GM21526 (cell line): Measurements from ENCODE around the gene CLCF1.
A peak's percentile ranks its signal among the peaks of the same experiment; 100 is the strongest.
"Not testable (repeated sequence)": the region's sequence is repeated elsewhere in the genome, so short reads cannot be mapped to it uniquely, and the experiment has no call there.

Experiments used
- ATAC-seq: cut with Tn5 transposase; IDR thresholded peaks from one replicate; pipeline ENCODE4 v1.9.1; 2021; ENCODE audit warnings: moderate library complexity; ENCODE audit not compliant: unreplicated experiment, low FRiP score

Gene CLCF1

DNA sequence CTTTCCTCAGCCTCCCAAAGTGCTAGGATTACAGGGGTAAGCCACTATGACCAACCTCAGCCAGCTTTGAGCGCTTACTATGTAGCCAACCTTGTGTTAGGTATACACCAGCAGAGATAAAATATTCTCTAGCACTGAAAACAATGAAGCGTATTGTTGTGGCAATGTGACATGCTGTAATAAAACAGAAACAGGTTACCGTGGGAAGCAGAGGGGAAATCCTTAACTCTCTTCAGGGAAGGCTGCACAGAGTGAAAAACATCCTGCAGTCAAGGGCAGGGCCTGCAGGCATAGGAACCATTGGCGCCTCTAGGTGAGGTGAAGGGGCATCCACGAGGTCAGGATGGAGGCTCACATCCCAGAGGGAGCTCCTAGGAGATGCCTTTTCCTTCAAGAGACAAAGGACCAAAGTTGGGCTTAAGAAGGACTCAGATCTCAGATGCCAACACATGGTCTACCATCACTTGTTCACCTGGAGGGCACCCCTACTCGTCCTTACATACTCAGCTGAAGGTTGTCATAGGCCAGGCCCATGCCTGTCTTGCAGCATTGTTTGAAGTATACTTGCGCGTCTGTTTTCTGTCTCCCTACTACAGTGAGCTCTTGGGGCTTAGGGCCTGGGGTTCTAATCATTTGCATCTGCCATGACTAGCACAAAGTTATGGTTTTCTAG lies 28.0 kb downstream of the CLCF1 start:
- no peak for ATAC-seq

DNA sequence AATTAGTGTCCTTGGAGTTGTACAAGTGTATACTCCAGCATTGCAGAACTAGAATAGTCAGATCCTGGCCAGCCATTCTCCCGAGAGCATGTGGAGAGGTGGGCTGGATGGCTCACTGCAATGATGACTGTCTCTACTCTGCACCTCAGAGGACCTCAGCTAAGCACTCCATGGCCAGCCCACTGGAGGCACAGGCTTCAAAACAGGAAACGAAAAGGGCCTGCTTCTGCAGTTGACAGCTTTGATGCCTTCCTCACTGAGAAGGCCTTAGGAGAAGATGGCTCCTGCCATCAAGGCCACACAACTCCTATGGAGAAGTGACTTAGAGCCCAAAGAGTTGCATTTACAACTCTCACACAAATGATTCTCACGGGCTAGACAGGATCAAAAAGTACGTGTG lies 29.1 kb downstream of the CLCF1 start:
- no peak for ATAC-seq

DNA sequence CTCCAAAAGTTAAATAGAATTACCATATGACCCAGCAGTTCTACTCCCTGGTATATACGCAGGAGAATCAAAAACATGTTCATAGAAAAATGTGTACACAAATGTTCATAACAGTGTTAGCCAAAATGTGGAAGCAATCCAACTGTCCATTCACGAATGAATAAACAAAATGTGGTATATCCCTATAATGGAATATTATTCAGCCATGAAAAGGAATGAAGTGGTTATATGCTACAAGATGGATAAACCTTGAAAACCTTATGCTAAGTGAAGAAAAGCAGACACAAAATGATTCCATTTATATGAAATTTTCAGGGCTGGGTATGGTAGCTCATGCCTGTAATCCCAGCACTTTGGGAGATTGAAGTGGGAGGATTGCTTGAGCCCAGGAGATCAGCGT lies 36.1 kb downstream of the CLCF1 start:
- no peak for ATAC-seq

DNA sequence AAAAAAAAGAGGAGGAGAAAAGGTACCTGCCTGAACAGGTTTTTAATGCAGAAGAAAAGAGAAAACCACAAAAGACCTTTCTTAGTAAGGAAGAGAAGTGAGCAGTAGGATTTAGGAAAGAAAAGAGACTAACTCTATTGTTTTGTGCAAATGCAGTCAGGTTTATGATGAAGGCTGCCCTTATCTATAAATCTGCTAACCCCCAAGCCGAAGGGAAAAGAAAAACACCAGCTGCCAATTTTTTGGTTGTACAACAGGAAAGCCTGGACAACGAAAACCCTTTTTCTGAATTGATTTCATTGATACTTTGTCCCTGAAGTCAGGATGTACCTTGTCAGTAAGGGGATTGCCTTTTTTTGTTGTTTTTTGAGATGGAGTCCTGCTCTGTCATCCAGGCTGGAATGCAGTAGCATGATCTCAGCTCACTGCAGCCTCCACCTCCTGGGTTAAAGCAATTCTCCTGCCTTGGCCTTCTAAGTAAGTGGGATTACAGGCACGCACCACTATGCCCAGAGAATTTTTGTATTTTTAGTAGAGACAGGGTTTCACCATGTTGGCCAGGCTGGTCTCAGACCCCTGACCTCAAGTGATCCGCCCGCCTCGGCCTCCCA lies 41.2 kb downstream of the CLCF1 start:
- ATAC-seq: no peak

DNA sequence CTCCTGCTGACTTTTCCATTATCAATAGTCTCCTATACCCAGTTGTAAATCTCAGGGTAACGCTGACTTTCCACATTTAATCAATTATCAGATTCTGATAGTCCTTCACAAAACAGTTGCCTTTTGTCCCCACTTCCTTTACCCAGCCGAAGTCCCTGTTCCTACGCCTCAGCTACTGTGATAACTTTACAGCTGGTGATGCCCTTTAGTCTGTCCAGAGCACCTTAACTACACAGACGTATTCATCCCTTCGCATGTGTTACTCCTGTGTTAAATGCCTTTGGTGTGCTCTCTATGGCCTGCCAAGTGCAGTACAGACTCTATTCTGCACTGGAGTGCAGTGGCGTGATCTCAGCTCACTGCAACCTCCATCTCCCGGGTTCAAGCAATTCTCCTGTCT lies 49.9 kb downstream of the CLCF1 start:
- no peak for ATAC-seq

DNA sequence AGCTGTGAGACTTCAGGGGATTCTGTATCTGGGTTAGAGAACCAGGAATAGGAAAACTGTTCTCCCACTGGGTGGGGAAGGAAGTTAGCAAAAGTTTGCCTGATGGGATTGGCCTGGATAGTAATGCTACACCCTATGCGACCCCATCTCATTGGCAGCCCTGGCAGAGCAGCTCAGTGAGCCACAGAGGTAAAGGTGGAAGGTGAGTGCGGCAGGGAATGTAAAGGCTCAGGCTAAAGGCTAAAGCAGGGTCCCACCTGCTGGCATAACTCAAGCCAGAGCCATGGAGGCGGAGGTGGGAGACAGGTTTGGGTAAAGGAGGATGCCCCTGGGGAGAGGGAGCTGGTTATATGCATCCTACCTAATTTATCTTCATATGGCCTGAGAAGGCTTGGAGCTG lies 51.3 kb downstream of the CLCF1 start:
- ATAC-seq: no peak

DNA sequence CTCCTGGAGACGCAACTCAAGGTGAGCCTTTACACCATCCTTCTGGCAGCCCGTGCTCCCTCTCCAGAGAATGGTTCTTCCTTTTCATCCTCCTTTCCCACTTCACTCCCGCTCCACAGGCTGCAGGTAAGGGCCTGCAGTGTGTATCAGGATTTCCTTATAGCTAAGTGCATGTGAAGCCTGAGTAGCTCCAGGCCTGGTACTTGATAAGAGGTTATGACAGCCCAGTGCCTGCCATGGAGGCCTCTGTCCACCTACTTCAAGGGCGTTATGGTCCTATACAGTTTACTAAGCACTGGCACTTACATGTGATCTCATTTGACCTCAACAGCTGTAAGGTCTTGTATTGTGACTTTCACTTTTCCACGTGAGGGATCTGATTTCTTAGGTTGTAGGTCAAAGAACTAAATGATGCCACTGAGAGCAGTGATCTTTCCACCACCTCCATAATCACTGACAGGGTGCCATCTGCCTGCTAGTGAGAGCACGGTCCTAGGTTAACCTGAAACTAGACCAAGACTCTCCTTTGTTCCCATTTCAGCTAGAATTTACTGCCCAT lies 52.0 kb downstream of the CLCF1 start:
- no peak for ATAC-seq

DNA sequence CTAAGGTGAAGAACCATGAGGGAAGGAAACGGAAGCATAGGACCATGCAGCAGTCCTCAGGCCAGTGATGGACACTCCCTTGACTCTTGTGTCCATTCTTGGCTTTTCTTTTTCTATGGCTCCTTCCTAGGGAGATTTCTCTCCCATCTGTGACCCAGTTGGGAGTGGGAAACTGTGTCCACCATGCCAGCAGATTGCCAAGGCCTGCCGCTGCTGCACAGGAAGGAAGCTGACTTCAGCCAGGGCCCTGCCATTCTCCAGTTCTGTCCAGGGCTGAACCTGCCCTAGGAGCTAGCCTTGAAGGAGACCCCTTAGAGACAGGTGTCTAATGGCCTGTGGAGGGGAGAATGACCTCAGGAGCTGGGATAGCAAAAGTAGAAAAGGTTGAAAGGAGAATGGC lies 52.7 kb downstream of the CLCF1 start:
- no peak for ATAC-seq

DNA sequence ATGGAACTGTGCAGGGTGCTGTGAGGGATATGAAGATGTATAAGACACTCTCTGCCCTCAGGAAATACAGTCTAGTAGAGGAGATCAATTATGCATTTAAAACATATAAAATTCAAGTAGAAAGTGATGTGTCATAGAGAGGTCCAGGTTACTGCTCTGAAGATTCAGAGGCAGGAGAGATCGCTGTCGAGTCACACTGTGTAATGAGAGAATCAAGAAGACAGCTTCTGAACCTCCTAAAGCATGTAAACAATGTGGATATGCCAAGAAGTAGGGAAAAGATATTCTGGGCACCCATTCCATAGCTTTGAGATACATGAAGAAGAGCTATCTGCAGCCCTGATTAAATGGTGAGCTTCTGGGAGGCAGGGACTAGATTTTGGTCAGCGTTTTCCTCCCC lies 53.4 kb downstream of the CLCF1 start:
- no peak for ATAC-seq

DNA sequence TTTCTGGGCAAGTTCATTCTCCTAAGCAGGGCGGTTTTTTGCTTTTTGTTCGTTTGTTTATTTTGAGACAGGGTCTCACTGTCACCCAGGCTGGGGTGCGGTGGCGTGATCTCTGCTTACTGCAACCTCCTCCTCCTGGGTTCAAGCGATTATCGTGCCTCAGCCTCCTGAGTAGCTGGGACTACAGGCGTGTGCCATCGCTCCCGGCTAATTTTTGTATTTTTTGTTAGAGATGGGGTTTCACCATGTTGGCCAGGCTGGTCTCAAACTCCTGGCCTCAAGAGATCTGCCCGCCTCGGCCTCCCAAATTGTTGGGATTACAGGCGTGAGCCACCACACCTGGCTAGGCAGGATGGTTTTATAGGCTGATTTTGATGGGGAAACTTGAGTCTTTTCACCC lies 54.5 kb downstream of the CLCF1 start:
- not testable (repeated sequence) for ATAC-seq

DNA sequence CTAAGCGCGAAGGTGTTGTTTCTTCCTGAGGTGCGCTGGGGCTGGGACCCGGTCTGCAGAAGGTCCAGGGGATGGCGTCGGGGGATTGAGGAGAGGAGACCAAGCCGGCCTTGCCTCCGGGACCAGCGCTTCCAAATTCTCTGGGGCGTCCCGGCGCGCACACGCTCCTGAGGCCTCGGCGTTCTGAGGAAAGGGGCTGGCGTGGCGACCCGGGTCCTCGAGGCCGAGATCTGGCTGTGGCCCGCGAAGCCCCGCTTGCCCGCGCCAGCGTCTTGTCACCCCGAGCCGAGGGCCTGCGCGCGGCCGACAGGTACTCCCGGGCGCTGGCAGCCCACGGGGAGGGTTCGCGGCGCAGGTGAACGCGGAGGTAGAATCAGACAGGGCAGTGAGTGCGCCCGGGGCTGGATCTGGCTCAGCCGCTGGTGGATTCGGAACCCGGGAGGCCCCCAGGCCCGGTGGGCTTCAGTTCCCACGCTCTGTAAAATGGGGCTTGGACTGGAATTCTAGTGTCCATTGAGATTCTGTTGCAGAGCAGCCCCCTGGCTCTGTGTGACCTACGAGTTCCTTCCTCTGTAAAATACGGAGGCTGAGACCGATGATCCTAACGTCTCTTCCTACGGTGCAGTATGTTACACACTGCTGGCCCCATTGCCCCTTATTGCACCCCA lies 55.4 kb downstream of the CLCF1 start:
- no peak for ATAC-seq

DNA sequence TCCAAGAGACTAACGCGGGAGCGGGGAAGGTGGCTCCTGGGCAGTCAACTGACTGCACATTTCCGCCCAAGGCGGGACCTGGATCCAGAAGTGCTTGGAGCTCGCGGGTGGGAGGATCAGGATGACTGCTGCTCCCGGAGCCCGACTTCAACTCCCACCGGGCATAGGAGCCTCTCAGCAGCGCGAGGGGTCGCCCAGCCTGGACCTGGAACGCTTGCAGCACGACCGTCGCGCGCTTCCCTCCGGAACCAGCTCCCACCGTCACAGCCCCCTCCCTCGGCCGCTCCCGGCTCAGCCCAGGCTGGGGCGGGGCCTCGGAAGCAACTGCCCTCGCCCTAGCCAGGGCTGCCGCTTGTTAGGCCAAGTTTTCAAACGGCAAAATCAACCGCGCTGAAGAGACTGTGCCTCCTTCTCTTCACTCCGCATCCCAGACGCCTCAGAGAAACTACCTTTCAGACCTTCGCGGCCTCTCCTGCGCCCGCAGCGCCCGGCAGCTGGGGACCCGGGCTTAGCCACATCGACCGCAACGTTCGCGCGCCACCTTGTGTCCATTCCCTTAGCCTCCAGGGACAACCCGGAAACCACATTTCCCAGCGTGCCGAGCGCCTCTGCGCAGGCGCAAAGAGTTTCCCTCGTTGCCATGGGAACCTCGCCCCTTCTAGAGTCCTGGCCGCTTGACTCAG lies 56.1 kb downstream of the CLCF1 start:
- peak; percentile 74 for ATAC-seq

DNA sequence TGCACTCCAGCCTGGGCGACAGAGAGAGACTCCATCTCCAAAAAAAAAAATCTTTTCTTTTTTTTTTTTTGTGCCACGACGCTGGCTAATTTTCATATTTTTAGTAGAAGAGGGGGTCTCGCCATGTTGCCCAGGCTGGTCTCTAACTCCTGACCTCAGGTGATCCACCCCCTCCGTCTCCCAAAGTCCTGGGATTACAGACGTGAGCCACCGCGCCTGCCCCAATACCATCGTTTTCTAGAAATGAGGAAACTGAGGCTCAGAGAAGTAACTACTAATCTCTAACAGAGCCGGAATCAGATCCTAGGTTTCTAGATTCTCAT lies 56.6 kb downstream of the CLCF1 start:
- no peak for ATAC-seq

DNA sequence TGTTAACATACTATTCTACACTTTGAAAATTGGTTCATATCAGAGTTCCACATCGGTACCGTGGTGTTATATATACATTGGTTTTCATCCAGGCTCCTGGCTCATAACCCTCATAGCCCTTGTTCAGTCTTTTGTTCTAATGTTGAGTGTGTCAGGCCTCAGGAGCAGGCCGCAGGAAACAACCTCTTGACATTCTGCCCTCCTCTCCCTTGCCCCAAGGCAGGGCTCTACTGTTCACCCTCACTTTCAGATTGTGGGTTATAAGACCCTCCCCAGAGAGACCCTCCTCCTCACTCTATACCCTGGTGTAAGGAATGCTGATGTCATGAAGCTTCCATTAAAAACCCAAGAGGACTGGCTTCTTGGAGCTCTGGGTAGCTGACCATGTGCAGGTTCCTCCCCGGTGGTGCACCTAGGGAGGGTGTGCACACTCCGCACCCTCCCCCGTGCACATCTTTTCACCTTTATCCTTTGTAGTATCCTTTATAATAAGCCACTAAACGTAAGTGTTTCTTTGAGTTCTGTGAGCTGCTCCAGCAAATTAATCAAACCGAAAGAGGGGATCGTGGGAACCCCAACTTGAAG lies 58.0 kb downstream of the CLCF1 start:
- ATAC-seq: no peak

DNA sequence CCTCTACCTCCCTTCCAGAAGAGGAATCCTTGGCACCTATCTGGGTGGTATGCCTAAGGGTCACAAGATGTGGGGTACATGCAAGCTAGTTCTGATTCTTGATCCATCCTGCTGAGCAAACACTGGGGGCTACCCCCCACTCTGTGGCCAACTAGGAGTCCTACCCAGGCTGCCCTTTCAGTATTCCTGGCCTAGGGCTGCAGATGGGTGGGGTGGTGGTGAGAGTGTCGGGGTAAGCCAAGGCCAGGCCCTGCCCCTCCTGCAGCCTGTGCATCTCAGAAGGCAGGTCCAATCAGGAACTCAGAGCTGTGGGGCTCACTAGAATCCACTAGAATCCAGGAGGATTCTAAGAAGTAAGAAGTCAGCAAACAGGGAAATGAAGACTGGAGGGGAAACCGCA lies 59.2 kb downstream of the CLCF1 start:
- no peak for ATAC-seq
